HepG2 (cell line): ENCODE results near the gene MTUS2. TPM values are rescaled to one million over a fixed set of nuclear protein-coding genes. Genes with fewer than 3 reads are reported as not detected.

Source experiments
- ATF1 ChIP-seq: IDR thresholded peaks from 2 replicates; pipeline ENCODE4 v1.6.1; 2016; ENCODE audit warnings: mild to moderate bottlenecking, control low read depth
- ELK4 ChIP-seq: sonication (generic); formaldehyde crosslinking; IDR thresholded peaks from 2 replicates; pipeline ENCODE4 v1.9.0; 2021; ENCODE audit warnings: missing genetic modification reagents, borderline replicate concordance
- FOXP4 ChIP-seq: sonication (generic); formaldehyde crosslinking; IDR thresholded peaks from 2 replicates; pipeline ENCODE4 v1.4.0; 2020; ENCODE audit warnings: missing genetic modification reagents
- HIC2 ChIP-seq: sonication (generic); formaldehyde crosslinking; IDR thresholded peaks from 2 replicates; pipeline ENCODE4 v1.9.0; 2022; ENCODE audit warnings: low read depth, missing genetic modification reagents
- NCOA1 ChIP-seq: sonication (generic); formaldehyde crosslinking; IDR thresholded peaks from 2 replicates; pipeline ENCODE4 v1.9.0; 2021; ENCODE audit warnings: missing genetic modification reagents
- RERE ChIP-seq: IDR thresholded peaks from 2 replicates; pipeline ENCODE4 v1.6.1; 2016; ENCODE audit warnings: low read depth, missing genetic modification reagents, missing compliant biosample characterization
- THAP11 ChIP-seq: IDR thresholded peaks from 2 replicates; pipeline ENCODE4 v1.6.1; 2016; ENCODE audit warnings: missing biosample characterization, missing genetic modification reagents
- ZUFSP ChIP-seq: sonication (generic); formaldehyde crosslinking; IDR thresholded peaks from 2 replicates; pipeline ENCODE4 v1.9.0; 2021; ENCODE audit warnings: missing genetic modification reagents, mild to moderate bottlenecking, borderline replicate concordance
- polyA plus RNA-seq, 8 experiments: library from polyadenylated mRNA; depleted of rRNA in 3 of 8; stranded (reverse) in 7 of 8; unstranded in 1 of 8; fragments of >200 nt; fragmentation: Illumina TruSeq in 4 of 8; extraction: Trizol in 4 of 8; gene quantifications; 2 replicates each; pipeline versions ENCODE4 v1.2.1 to v1.2.3, GENCODE V29; 2011 to 2016; ENCODE audit warnings: low read depth in 4 of 8, missing spikeins in 1 of 8, mixed read lengths in 1 of 8; ENCODE audit not compliant: insufficient read depth in 1 of 8
- total RNA-seq, 5 experiments: library from RNA; depleted of rRNA; stranded (reverse); fragments of >200 nt; fragmentation: Illumina TruSeq; extraction: Trizol; gene quantifications; 2 replicates each; pipeline ENCODE4 v1.2.3, GENCODE V29; 2016; ENCODE audit warnings: low read depth in 1 of 5

Gene MTUS2
- total and polyA plus RNA-seq, 2 of the 13 experiments (the other 11 are each of a cell fraction or from before 2014, with no cell fraction given), result not detected

GRCh38 chr13:29239653-29240525 lies 419.8 kb downstream of the MTUS2 start (continued):
- TF ChIP-seq RERE (CRISPR knock-in tag), result no peak
- no peak for TF ChIP-seq ZUFSP (CRISPR knock-in tag)
- no peak for TF ChIP-seq ELK4
- TF ChIP-seq THAP11 (CRISPR knock-in tag), result no peak
- TF ChIP-seq FOXP4 (CRISPR knock-in tag), result no peak
- TF ChIP-seq ATF1, result no peak
- no peak for TF ChIP-seq NCOA1 (CRISPR knock-in tag)
- no peak for TF ChIP-seq HIC2 (CRISPR knock-in tag)
